ENCODE results near the gene SLC30A9.

Gene SLC30A9

DNA sequence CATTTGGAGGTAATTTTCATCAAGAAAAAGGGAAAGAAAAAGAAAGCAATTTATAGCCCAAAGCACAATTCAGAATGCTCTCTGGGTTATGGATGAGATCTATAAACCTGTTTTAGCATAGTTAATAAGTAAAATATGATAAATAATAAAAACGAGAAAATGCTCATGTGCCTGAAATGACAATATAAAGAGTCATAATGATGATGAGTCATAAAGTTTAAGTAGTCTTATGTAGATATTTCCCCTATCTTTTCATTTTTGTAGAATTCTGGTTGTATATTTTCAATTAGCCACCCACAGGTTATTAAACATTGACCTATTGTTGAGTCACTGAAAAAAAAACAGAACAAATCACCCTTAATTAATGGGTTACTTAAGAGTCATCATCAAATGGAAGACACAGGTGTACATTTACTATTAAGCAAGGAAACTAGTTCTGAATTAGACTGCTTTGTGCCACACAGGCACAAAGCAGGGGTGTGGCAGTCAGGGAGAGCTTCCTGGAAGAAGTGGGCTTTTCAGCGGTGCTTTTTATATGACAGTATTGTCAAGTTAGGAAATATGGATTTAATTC is 132.8 kb downstream of the SLC30A9 start:
- H3K4me3 ChIP-seq (replicated peaks; ENCODE audit: low read depth, low read length), result no peak overlapping the region
- DNase-seq (ENCODE audit: low read depth), result no peak
- TF ChIP-seq, protein P1, sequence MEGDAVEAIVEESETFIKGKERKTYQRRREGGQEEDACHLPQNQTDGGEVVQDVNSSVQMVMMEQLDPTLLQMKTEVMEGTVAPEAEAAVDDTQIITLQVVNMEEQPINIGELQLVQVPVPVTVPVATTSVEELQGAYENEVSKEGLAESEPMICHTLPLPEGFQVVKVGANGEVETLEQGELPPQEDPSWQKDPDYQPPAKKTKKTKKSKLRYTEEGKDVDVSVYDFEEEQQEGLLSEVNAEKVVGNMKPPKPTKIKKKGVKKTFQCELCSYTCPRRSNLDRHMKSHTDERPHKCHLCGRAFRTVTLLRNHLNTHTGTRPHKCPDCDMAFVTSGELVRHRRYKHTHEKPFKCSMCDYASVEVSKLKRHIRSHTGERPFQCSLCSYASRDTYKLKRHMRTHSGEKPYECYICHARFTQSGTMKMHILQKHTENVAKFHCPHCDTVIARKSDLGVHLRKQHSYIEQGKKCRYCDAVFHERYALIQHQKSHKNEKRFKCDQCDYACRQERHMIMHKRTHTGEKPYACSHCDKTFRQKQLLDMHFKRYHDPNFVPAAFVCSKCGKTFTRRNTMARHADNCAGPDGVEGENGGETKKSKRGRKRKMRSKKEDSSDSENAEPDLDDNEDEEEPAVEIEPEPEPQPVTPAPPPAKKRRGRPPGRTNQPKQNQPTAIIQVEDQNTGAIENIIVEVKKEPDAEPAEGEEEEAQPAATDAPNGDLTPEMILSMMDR (IDR thresholded peaks at IDR 0.05; ENCODE audit: low read length, missing control alignments), result no peak

GRCh38 chr4:42132099-42132498 is 141.8 kb downstream of the SLC30A9 start:
- TF ChIP-seq, protein P1 (IDR thresholded peaks at IDR 0.05; ENCODE audit: low read length, missing control alignments), result no peak
- no peak overlapping the region for H3K4me3 ChIP-seq (replicated peaks; ENCODE audit: low read depth, low read length)
- DNase-seq (ENCODE audit: low read depth), result no peak

- TF ChIP-seq, protein P1 (IDR thresholded peaks at IDR 0.05; ENCODE audit: low read length, missing control alignments), result no peak
- DNase-seq (ENCODE audit: low read depth), result no peak
These were observed 142.7 kb downstream of the SLC30A9 start for GRCh38 chr4:42133006-42133405.

GRCh38 chr4:42136371-42136770 is 146.0 kb downstream of the SLC30A9 start:
- no peak overlapping the region for H3K4me3 ChIP-seq (replicated peaks; ENCODE audit: low read depth, low read length)
- DNase-seq (ENCODE audit: low read depth), result no peak
- TF ChIP-seq, protein P1 (IDR thresholded peaks at IDR 0.05; ENCODE audit: low read length, missing control alignments), result no peak

More at GRCh38 chr4:42133006-42133405, 142.7 kb downstream of the SLC30A9 start:
- no peak overlapping the region for H3K4me3 ChIP-seq (replicated peaks; ENCODE audit: low read depth, low read length)

Data from fibroblast of pulmonary artery (primary cell).